ENCODE data around the gene STARD13. TPM values are rescaled to one million over a fixed set of nuclear protein-coding genes. Genes with fewer than 3 reads are reported as not detected.

The STARD13 gene
- total RNA-seq, 1 experiment from 2014 or later: 2.1 TPM

DNA sequence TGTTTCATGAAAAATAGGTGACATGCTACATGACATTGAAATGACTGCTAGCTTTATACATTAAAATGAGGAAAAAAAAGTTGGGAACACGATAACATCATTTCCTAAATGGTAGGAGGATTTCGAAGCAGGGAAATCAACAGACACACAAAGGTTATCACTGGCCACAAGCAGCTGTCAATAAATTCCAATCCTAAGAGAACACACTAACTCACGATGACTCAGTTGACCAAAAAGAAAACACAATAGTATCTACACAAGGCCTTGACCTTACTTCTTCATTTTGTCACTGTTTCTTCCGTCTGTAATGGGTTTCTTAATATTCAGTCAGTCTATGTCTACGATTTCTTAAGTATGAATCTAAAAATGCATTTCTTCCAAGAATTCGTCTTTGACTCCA is 36.5 kb downstream of the STARD13 start:
- WGBS (ENCODE audit: extremely low coverage, insufficient read length, low lambda C conversion rate): no CpG with 5 or more reads among the region's 6 CpGs
- no peak overlapping the region for H3K4me2 ChIP-seq (ENCODE audit: insufficient read depth, insufficient read length, low read length)
- no peak overlapping the region for H3K14ac ChIP-seq (ENCODE audit: insufficient read depth, low read length)
- no peak overlapping the region for H3K56ac ChIP-seq (ENCODE audit: insufficient read length, low read depth, low read length)
- no peak overlapping the region for H3K4ac ChIP-seq (ENCODE audit: low read depth, low read length)
- no peak overlapping the region for H3K9ac ChIP-seq (ENCODE audit: extremely low read depth, insufficient read length, low read length)
- H4K20me1 ChIP-seq (ENCODE audit: control insufficient read depth, insufficient read depth, insufficient read length): no peaks in the 10 kb centered on the region
- H2BK120ac ChIP-seq (ENCODE audit: low read depth, low read length, poor library complexity, severe bottlenecking): no peak overlapping the region
- TF ChIP-seq, protein P1, sequence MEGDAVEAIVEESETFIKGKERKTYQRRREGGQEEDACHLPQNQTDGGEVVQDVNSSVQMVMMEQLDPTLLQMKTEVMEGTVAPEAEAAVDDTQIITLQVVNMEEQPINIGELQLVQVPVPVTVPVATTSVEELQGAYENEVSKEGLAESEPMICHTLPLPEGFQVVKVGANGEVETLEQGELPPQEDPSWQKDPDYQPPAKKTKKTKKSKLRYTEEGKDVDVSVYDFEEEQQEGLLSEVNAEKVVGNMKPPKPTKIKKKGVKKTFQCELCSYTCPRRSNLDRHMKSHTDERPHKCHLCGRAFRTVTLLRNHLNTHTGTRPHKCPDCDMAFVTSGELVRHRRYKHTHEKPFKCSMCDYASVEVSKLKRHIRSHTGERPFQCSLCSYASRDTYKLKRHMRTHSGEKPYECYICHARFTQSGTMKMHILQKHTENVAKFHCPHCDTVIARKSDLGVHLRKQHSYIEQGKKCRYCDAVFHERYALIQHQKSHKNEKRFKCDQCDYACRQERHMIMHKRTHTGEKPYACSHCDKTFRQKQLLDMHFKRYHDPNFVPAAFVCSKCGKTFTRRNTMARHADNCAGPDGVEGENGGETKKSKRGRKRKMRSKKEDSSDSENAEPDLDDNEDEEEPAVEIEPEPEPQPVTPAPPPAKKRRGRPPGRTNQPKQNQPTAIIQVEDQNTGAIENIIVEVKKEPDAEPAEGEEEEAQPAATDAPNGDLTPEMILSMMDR (conservative IDR thresholded peaks at IDR 0.05): no peak
- H3K79me1 ChIP-seq (ENCODE audit: insufficient read depth, low read depth, low read length, poor library complexity, severe bottlenecking): no peaks in the 10 kb centered on the region
- no peak overlapping the region for H2AFZ ChIP-seq (ENCODE audit: low read length)
- H2BK5ac ChIP-seq (ENCODE audit: insufficient read length, low read length): no peak overlapping the region
- H4K8ac ChIP-seq (replicated peaks; ENCODE audit: insufficient read length, low read depth, low read length): no peak overlapping the region
- no peak overlapping the region for H2BK12ac ChIP-seq (ENCODE audit: insufficient read length, low read depth, low read length)
- H3K27me3 ChIP-seq (ENCODE audit: insufficient read depth, low read length): no peaks in the 10 kb centered on the region
- no peaks in the 10 kb centered on the region; a peak in 1 of 7 replicates for H3K36me3 Mint-ChIP-seq (ENCODE audit: insufficient read depth in 1 of 3, low read depth in 3 of 3)
- no peak overlapping the region for H2BK20ac ChIP-seq (ENCODE audit: low read depth, low read length, poor library complexity, severe bottlenecking)
- H3K9me3 ChIP-seq (ENCODE audit: control insufficient read depth, low read depth, low read length): no peaks in the 10 kb centered on the region
- no peak overlapping the region for H3K18ac ChIP-seq (ENCODE audit: insufficient read length, low read depth, low read length)
- H3K23me2 ChIP-seq (ENCODE audit: insufficient read length, low read depth, low read length, poor library complexity, severe bottlenecking): no peaks in the 10 kb centered on the region
- H3K9me3 Mint-ChIP-seq: no peaks in the 10 kb centered on the region
- no peak overlapping the region for H2AK5ac ChIP-seq (ENCODE audit: insufficient read length, low read length)
- H4K91ac ChIP-seq (ENCODE audit: insufficient read length, low read depth, low read length): no peak overlapping the region
- no peaks in the 10 kb centered on the region for H3K4me1 ChIP-seq (ENCODE audit: insufficient read depth, low read length)
- H3K4me3 Mint-ChIP-seq: no peak overlapping the region
- no peak overlapping the region for H3T11ph ChIP-seq (ENCODE audit: low read length)
- no peaks in the 10 kb centered on the region for H3K79me2 ChIP-seq (ENCODE audit: insufficient read depth, low read length)
- H3K27ac ChIP-seq (ENCODE audit: insufficient read length, low read depth, low read length): no peak overlapping the region
- peaks cover 0 to 5% of the 10 kb centered on the region in 2 experiments; a peak in 2 of 4 replicates for H3K4me1 Mint-ChIP-seq
- H3K27ac Mint-ChIP-seq: no peak overlapping the region
- DNase-seq: no peak
- no peak overlapping the region for H2BK15ac ChIP-seq (ENCODE audit: low read depth, low read length)
- no peak overlapping the region for H3K23ac ChIP-seq (ENCODE audit: insufficient read length, low read depth, low read length)
- H4K5ac ChIP-seq (ENCODE audit: insufficient read length, low read depth, low read length): no peak overlapping the region
- H3K27me3 Mint-ChIP-seq (ENCODE audit: low read depth): no peaks in the 10 kb centered on the region

Data from H9 (cell line).